ENCODE data around the gene DAP. TPM values are rescaled to one million over a fixed set of nuclear protein-coding genes. Genes with fewer than 3 reads are reported as not detected.

Gene DAP
- total RNA-seq, 3 donors from 2014 or later (not counting 1 experiment from before 2014, with no cell fraction given) = 38.4 to 48.9 (median 44.9) TPM

DNA sequence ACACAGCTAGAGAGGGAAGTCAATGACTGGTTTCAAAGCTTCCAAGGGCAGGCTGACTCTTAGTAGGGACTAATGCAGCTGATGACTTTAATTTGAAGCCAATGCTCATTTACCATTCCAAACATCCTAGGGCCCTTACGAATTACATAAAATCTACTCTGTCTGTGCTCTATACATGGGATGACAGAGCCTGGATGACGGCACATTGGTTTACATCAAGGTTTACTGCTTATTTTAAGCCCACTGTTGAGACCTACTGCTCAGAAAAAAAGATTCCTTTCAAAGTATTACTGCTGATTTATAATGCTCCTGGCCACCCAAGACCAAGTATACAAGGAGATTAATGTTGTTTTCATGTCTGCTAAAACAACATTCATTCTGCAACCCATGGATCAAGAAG lies 74.1 kb downstream of the DAP start:
- Mint-ChIP-seq H3K36me3 (no peaks in the 10 kb centered on the region), H3K4me1 (peaks cover 27 to 39% of the 10 kb centered on the region in 2 donors), H3K27ac (no peak overlapping the region), H3K4me3 (no peak overlapping the region), H3K27me3 (ENCODE audit: low read depth in 2 of 2) (no peaks in the 10 kb centered on the region), H3K9me3 (no peaks in the 10 kb centered on the region)
- 100% methylated on average over 2 of the region's 2 CpGs for WGBS (ENCODE audit: insufficient coverage)
- ATAC-seq (no peak), DNase-seq (no peak)
- Histone ChIP-seq H3K36me3 (ENCODE audit: control insufficient read depth, insufficient read depth, low read length) (no peaks in the 10 kb centered on the region), H3K27me3 (ENCODE audit: control insufficient read depth, insufficient read depth, low read length) (no peaks in the 10 kb centered on the region), H3K27ac (ENCODE audit: low read length) (no peak overlapping the region), H3K4me3 (ENCODE audit: low read length) (no peak overlapping the region), H3K4me1 (ENCODE audit: control insufficient read depth, insufficient read depth, low read length) (peaks cover 8% of the 10 kb centered on the region), H3K9me3 (ENCODE audit: control insufficient read depth, insufficient read depth, low read length) (no peaks in the 10 kb centered on the region)
- TF ChIP-seq, protein P1, sequence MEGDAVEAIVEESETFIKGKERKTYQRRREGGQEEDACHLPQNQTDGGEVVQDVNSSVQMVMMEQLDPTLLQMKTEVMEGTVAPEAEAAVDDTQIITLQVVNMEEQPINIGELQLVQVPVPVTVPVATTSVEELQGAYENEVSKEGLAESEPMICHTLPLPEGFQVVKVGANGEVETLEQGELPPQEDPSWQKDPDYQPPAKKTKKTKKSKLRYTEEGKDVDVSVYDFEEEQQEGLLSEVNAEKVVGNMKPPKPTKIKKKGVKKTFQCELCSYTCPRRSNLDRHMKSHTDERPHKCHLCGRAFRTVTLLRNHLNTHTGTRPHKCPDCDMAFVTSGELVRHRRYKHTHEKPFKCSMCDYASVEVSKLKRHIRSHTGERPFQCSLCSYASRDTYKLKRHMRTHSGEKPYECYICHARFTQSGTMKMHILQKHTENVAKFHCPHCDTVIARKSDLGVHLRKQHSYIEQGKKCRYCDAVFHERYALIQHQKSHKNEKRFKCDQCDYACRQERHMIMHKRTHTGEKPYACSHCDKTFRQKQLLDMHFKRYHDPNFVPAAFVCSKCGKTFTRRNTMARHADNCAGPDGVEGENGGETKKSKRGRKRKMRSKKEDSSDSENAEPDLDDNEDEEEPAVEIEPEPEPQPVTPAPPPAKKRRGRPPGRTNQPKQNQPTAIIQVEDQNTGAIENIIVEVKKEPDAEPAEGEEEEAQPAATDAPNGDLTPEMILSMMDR (IDR thresholded peaks at IDR 0.05) = no peak
- intact Hi-C loops (cut with micrococcal nuclease) = no loop called here

- no peak overlapping the region for H3K4me3 ChIP-seq (ENCODE audit: low read length)
These were observed 75.9 kb downstream of the DAP start for GRCh38 chr5:10685115-10685521.

GRCh38 chr5:10684303-10685086 lies 76.5 kb downstream of the DAP start:
- TF ChIP-seq, protein P1 (IDR thresholded peaks at IDR 0.05) = no peak
- no peaks in the 10 kb centered on the region for H3K9me3 ChIP-seq (ENCODE audit: control insufficient read depth, insufficient read depth, low read length)
- H3K4me3 Mint-ChIP-seq = no peak overlapping the region
- peak overlapping the region in 1 of 2 donors; percentile 18 for H3K27ac Mint-ChIP-seq
- no peaks in the 10 kb centered on the region for H3K36me3 Mint-ChIP-seq
- intact Hi-C loops (cut with micrococcal nuclease) = no loop called here
- ATAC-seq = no peak
- H3K27ac ChIP-seq (ENCODE audit: low read length) = no peak overlapping the region
- H3K27me3 ChIP-seq (ENCODE audit: control insufficient read depth, insufficient read depth, low read length) = no peaks in the 10 kb centered on the region
- no peak for DNase-seq
- no peak overlapping the region for H3K4me3 ChIP-seq (ENCODE audit: low read length)
- H3K4me1 ChIP-seq (ENCODE audit: control insufficient read depth, insufficient read depth, low read length) = peaks cover 31% of the 10 kb centered on the region
- WGBS (ENCODE audit: insufficient coverage) = 92% methylated on average over 11 of the region's 11 CpGs
- peaks cover 6% of the 10 kb centered on the region for H3K36me3 ChIP-seq (ENCODE audit: control insufficient read depth, insufficient read depth, low read length)
- H3K27me3 Mint-ChIP-seq (ENCODE audit: low read depth in 2 of 2) = no peaks in the 10 kb centered on the region
- H3K4me1 Mint-ChIP-seq = peaks cover 44 to 55% of the 10 kb centered on the region in 2 donors
- no peaks in the 10 kb centered on the region for H3K9me3 Mint-ChIP-seq

More at GRCh38 chr5:10685115-10685521, 75.9 kb downstream of the DAP start:
- peaks cover under 1% of the 10 kb centered on the region for H3K36me3 ChIP-seq (ENCODE audit: control insufficient read depth, insufficient read depth, low read length)
- H3K27ac Mint-ChIP-seq = no peak overlapping the region
- no peaks in the 10 kb centered on the region for H3K27me3 ChIP-seq (ENCODE audit: control insufficient read depth, insufficient read depth, low read length)
- H3K9me3 ChIP-seq (ENCODE audit: control insufficient read depth, insufficient read depth, low read length) = no peaks in the 10 kb centered on the region
- H3K4me1 Mint-ChIP-seq = peaks cover 44 to 55% of the 10 kb centered on the region in 2 donors
- H3K27ac ChIP-seq (ENCODE audit: low read length) = no peak overlapping the region
- peaks cover 26% of the 10 kb centered on the region for H3K4me1 ChIP-seq (ENCODE audit: control insufficient read depth, insufficient read depth, low read length)
- no peaks in the 10 kb centered on the region for H3K27me3 Mint-ChIP-seq (ENCODE audit: low read depth in 2 of 2)
- DNase-seq (no peak), ATAC-seq (no peak)
- H3K9me3 Mint-ChIP-seq = no peaks in the 10 kb centered on the region
- 68% methylated on average over 3 of the region's 6 CpGs for WGBS (ENCODE audit: insufficient coverage)
- no peak overlapping the region for H3K4me3 Mint-ChIP-seq
- intact Hi-C loops (cut with micrococcal nuclease) = no loop called here
- TF ChIP-seq, protein P1 (IDR thresholded peaks at IDR 0.05) = no peak
- H3K36me3 Mint-ChIP-seq = no peaks in the 10 kb centered on the region

Data from natural killer cell (primary cell).